A673 (cell line): ENCODE data around the gene BAHD1. TPM values are rescaled to one million over a fixed set of nuclear protein-coding genes. Genes with fewer than 3 reads are reported as not detected.

Source experiments
- BruUV-seq: library from RNA; stranded (reverse); fragments of 400-500 nt; replicated peaks from 2 replicates; lab custom pipeline; 2021; lab: Mats Ljungman, UMichigan
- CTCF ChIA-PET: fragments of 300-600 bp; sonication (Branson Sonifier 250); formaldehyde crosslinking; loops from one replicate; lab custom pipeline; 2022; ENCODE audit warnings: antibody characterized with exemption; lab: Charles Lee
- POLR2A ChIA-PET: fragments of 300-600 bp; sonication (Branson Sonifier 250); formaldehyde crosslinking; loops from one replicate; lab custom pipeline; 2022; ENCODE audit warnings: antibody characterized with exemption; ENCODE audit not compliant: low non-redundant PET; lab: Charles Lee
- DNase-seq: peaks from one replicate; pipeline ENCODE4 v3.0.0-alpha.2; 2015; ENCODE audit warnings: low spot score
- H3K27ac ChIP-seq: fragments of 200-600 bp; sonication (generic); 2 replicates; pipeline ENCODE4 v1.5.1; 2016; ENCODE audit warnings: mixed run types, low read depth, mild to moderate bottlenecking, mixed read lengths, antibody characterized with exemption, low read length; ENCODE audit not compliant: poor library complexity, severe bottlenecking
- H3K27me3 ChIP-seq: fragments of 200-600 bp; sonication (generic); replicated peaks from 2 replicates; pipeline ENCODE4 v1.6.1; 2017; ENCODE audit warnings: mixed run types, low read depth, mild to moderate bottlenecking, mixed read lengths, antibody characterized with exemption, low read length; ENCODE audit not compliant: insufficient read depth, poor library complexity
- H3K36me3 ChIP-seq: fragments of 200-600 bp; sonication (generic); 2 replicates; pipeline ENCODE4 v1.6.1; 2016; ENCODE audit warnings: mixed run types, mild to moderate bottlenecking, mixed read lengths, antibody characterized with exemption, low read length; ENCODE audit not compliant: insufficient read depth, poor library complexity, severe bottlenecking
- H3K4me1 ChIP-seq: fragments of 200-600 bp; sonication (generic); 2 replicates; pipeline ENCODE4 v1.6.1; 2017; ENCODE audit warnings: mixed run types, mild to moderate bottlenecking, mixed read lengths, antibody characterized with exemption, low read length; ENCODE audit not compliant: insufficient read depth, poor library complexity, severe bottlenecking
- H3K4me3 ChIP-seq: fragments of 200-600 bp; sonication (generic); 2 replicates; pipeline ENCODE4 v1.5.1; 2016; ENCODE audit warnings: low read depth, mixed run types, mild to moderate bottlenecking, mixed read lengths, low read length; ENCODE audit not compliant: poor library complexity, severe bottlenecking
- H3K9me3 ChIP-seq: fragments of 200-600 bp; sonication (generic); 2 replicates; pipeline ENCODE4 v1.6.1; 2016; ENCODE audit warnings: mixed run types, low read depth, mild to moderate bottlenecking, mixed read lengths, antibody characterized with exemption, low read length; ENCODE audit not compliant: poor library complexity, severe bottlenecking
- EZH2 ChIP-seq: fragments of 200-600 bp; sonication (generic); IDR thresholded peaks from 2 replicates; pipeline ENCODE4 v1.6.1; 2017; ENCODE audit warnings: borderline replicate concordance, low read depth, mild to moderate bottlenecking, mixed read lengths, antibody characterized with exemption, low read length; ENCODE audit not compliant: poor library complexity, severe bottlenecking
- intact Hi-C: fragments of 100-400 bp; cut with micrococcal nuclease; formaldehyde crosslinking; loops from one replicate; pipeline ENCODE4 v1.10.0; 2022; ENCODE audit not compliant: unreplicated experiment
- total RNA-seq: library from RNA; stranded (reverse); gene quantifications from 2 replicates; pipeline ENCODE4 v1.2.3, GENCODE V29; 2021
- TF ChIP-seq, protein P1 (sequence below): fragments of 300-800, 200-600 bp; sonication (generic); conservative IDR thresholded peaks from 2 replicates; pipeline ENCODE4 v1.5.1; 2017; ENCODE audit warnings: low read depth, mild to moderate bottlenecking, antibody characterized with exemption, low read length, moderate library complexity, mixed read lengths

The BAHD1 gene
- total RNA-seq, 1 experiment from 2014 or later, result 33.5 TPM

DNA sequence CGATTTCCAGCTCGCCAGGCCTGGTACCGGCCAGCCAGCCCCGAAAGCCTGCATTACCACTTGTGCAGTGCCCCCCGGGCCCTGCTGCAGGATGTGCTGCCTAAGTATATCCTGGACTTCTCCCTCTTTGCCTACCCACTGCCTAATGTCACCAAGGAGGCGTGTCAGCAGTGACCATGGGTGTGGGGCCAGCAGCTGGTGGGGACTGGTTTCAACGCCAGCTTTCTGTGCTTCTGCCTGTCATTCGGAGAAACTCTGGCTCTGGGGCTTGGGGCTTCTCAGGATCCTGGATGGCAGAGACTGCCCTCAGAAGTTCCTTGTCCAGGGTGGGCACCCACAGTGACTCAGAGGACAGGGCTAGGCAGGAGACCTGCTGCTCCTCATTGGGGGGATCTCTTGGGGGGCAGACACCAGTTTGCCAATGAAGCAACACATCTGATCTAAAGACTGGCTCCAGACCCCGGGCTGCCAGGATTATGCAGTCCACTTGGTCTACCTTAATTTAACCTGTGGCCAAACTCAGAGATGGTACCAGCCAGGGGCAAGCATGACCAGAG, 31.5 kb downstream of the BAHD1 start:
- Histone ChIP-seq H3K9me3 (no peaks in the 10 kb centered on the region), H3K27ac (no peak overlapping the region), H3K4me1 (peaks cover 6% of the 10 kb centered on the region), H3K4me3 (no peak overlapping the region), H3K36me3 (no peaks in the 10 kb centered on the region), H3K27me3 (no peaks in the 10 kb centered on the region)
- intact Hi-C loops, result no loop called here
- BruUV-seq, result no TSS peak
- TF ChIP-seq EZH2, result no peak
- TF ChIP-seq, protein P1, sequence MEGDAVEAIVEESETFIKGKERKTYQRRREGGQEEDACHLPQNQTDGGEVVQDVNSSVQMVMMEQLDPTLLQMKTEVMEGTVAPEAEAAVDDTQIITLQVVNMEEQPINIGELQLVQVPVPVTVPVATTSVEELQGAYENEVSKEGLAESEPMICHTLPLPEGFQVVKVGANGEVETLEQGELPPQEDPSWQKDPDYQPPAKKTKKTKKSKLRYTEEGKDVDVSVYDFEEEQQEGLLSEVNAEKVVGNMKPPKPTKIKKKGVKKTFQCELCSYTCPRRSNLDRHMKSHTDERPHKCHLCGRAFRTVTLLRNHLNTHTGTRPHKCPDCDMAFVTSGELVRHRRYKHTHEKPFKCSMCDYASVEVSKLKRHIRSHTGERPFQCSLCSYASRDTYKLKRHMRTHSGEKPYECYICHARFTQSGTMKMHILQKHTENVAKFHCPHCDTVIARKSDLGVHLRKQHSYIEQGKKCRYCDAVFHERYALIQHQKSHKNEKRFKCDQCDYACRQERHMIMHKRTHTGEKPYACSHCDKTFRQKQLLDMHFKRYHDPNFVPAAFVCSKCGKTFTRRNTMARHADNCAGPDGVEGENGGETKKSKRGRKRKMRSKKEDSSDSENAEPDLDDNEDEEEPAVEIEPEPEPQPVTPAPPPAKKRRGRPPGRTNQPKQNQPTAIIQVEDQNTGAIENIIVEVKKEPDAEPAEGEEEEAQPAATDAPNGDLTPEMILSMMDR, result no peak
- CTCF ChIA-PET, result interaction anchor here (0.6 kb wide), 1 partner anchor 278 kb away, joined by 3 read pairs; no protein-coding TSS in a partner anchor
- DNase-seq, result no peak
- POLR2A ChIA-PET, result no interaction called here

DNA sequence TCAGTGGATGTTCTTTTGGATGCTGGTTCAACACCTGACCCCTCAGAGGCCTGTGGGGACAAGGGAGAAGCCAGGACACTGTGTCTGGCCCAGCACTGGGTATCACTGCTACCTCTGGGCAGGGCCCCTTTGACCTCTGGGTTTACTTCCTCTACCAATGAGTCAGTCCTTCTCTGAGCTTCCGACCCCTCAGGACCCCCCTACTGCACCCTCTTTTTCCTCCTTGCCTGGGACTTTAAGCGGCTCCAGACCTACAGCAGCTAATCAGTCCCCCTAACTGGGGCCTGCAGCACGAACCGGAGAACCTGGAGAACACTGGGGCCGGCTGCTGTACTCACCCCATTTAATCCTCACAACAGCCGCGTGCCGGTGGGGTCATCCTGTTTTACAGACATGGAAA, 33.8 kb downstream of the BAHD1 start:
- ChIA-PET POLR2A (no interaction called here), CTCF (no interaction called here)
- no TSS peak for BruUV-seq
- H3K4me3 ChIP-seq, result no peak overlapping the region
- intact Hi-C loops, result no loop called here
- no peaks in the 10 kb centered on the region for H3K9me3 ChIP-seq
- H3K4me1 ChIP-seq, result peaks cover 6% of the 10 kb centered on the region
- no peaks in the 10 kb centered on the region for H3K36me3 ChIP-seq
- no peak overlapping the region for H3K27ac ChIP-seq
- no peak for DNase-seq
- no peaks in the 10 kb centered on the region for H3K27me3 ChIP-seq
- TF ChIP-seq EZH2, result no peak
- TF ChIP-seq, protein P1, result no peak

DNA sequence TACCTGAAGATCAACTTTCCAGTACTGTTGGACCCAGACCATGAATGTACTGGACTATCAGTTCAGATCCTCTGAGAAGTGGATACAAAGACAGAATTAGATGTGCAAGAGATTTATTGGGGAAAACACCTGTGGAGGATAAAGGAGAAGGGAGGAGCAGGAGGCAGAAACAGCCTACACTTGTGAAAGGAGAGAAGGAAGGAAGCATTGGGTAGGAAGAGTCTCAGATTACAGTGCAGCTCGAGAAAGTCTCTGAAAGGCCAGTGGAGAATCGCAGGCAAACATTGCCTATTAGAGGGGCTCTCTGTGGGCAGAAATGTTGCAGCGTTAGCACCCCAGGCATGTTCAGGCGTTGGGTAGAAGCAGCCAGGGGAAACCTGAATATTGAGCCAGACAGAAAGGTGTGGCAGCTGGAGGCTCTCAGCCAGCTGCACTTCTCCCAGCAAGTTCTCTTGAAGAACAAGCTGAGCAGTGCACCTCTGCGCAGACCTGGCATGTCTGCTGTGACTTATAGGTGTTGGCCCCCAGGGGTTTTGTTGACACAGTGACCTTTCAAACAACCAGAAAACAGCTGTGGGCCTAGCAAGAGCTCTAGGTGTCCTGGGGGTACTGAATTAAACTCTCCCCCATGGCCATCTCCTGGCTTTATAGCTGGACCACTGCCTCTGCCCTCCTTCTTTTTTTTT, 37.0 kb downstream of the BAHD1 start:
- no TSS peak for BruUV-seq
- DNase-seq, result no peak
- H3K4me3 ChIP-seq, result no peak overlapping the region
- H3K27ac ChIP-seq, result no peak overlapping the region
- ChIA-PET CTCF (interaction anchor here (1.0 kb wide), 1 partner anchor 28 kb away, joined by 3 read pairs; no protein-coding TSS in a partner anchor), POLR2A (no interaction called here)
- no peak for TF ChIP-seq EZH2
- TF ChIP-seq, protein P1, result no peak
- H3K36me3 ChIP-seq, result no peaks in the 10 kb centered on the region
- intact Hi-C loops, result no loop called here
- H3K27me3 ChIP-seq, result no peaks in the 10 kb centered on the region
- peaks cover 14% of the 10 kb centered on the region for H3K4me1 ChIP-seq
- no peaks in the 10 kb centered on the region for H3K9me3 ChIP-seq
